Posterior cingulate gyrus (tissue), 11 donors: ENCODE data around the gene ACTR10.

Experiments
- DNase-seq, 10 donors: peaks; one replicate each; pipeline versions ENCODE4 v3.0.0 to v3.0.0-alpha.2; 2020 to 2021; ENCODE audit warnings: mixed read lengths in 3 of 10
- intact Hi-C: fragments of 100-400 bp; cut with DNase I; formaldehyde crosslinking; loops from one replicate; pipeline ENCODE4 v1.15.1; 2023

The ACTR10 gene

GRCh38 chr14:58276208-58276607 lies 76.3 kb downstream of the ACTR10 start:
- intact Hi-C loops, result no loop called here
- DNase-seq, result no peak

GRCh38 chr14:58278177-58278576 lies 78.2 kb downstream of the ACTR10 start:
- intact Hi-C loops, result no loop called here

GRCh38 chr14:58280954-58281787 lies 81.2 kb downstream of the ACTR10 start:
- DNase-seq, result no peak
- intact Hi-C loops, result no loop called here

More at GRCh38 chr14:58278177-58278576, 78.2 kb downstream of the ACTR10 start:
- no peak for DNase-seq

- intact Hi-C loops, result no loop called here
These were observed 82.0 kb downstream of the ACTR10 start for GRCh38 chr14:58281969-58282368.

GRCh38 chr14:58282925-58283593 lies 83.1 kb downstream of the ACTR10 start:
- intact Hi-C loops, result no loop called here
- no peak for DNase-seq

More at GRCh38 chr14:58281969-58282368, 82.0 kb downstream of the ACTR10 start:
- no peak for DNase-seq

- DNase-seq, result no peak
- intact Hi-C loops, result no loop called here
These were observed 83.8 kb downstream of the ACTR10 start for GRCh38 chr14:58283730-58284129.

- intact Hi-C loops, result no loop called here
- DNase-seq, result no peak
These were observed 85.2 kb downstream of the ACTR10 start for GRCh38 chr14:58285132-58285531.
